Stomach (tissue), 4 donors: ENCODE results near the gene PRR16.

Experiments
- POLR2AphosphoS5 ChIP-seq, 3 donors: sonication (generic); formaldehyde crosslinking; IDR thresholded peaks; one replicate each; pipeline ENCODE4 v1.6.1; 2016; ENCODE audit warnings: antibody characterized with exemption in 3 of 3
- TF ChIP-seq, protein P1 (sequence below), 7 experiments: fragments of 450-650 bp in 4 of 7; fragments of 200-600 bp in 3 of 7; sonication (generic) in 3 of 7; IDR thresholded peaks; one replicate each; pipeline ENCODE4 v1.5.1; 2016 to 2019; ENCODE audit warnings: antibody characterized with exemption in 7 of 7, control low read depth in 2 of 7, mild to moderate bottlenecking in 1 of 7

DNA sequence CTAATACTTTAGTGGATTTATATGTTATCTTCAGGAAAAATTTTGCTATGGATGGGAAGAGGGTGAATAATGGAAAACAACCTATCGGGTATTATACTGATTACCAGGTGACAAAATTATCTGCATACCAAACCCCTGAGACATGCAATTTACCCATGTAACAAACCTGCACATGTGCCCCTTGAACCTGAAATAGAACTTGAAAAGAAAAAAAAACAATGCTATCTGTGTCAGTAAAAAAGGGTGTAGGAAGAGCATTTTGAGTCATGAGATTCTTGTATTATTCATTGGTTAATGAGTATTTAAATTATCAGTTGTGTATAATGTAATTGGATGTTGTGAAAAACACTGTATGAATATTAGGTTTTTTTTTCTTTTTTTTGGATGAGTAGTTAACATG is 75.4 kb downstream of the PRR16 start:
- TF ChIP-seq, protein P1, sequence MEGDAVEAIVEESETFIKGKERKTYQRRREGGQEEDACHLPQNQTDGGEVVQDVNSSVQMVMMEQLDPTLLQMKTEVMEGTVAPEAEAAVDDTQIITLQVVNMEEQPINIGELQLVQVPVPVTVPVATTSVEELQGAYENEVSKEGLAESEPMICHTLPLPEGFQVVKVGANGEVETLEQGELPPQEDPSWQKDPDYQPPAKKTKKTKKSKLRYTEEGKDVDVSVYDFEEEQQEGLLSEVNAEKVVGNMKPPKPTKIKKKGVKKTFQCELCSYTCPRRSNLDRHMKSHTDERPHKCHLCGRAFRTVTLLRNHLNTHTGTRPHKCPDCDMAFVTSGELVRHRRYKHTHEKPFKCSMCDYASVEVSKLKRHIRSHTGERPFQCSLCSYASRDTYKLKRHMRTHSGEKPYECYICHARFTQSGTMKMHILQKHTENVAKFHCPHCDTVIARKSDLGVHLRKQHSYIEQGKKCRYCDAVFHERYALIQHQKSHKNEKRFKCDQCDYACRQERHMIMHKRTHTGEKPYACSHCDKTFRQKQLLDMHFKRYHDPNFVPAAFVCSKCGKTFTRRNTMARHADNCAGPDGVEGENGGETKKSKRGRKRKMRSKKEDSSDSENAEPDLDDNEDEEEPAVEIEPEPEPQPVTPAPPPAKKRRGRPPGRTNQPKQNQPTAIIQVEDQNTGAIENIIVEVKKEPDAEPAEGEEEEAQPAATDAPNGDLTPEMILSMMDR (IDR thresholded peaks at IDR 0.05) = no peak
- no peak for TF ChIP-seq POLR2AphosphoS5 (IDR thresholded peaks at IDR 0.05)
